GM23338 (cell line): Measurements from ENCODE around the gene SLC30A1. TPM values are rescaled to one million over a fixed set of nuclear protein-coding genes. Genes with fewer than 3 reads are reported as not detected.
A peak's percentile ranks its signal among the peaks of the same experiment; 100 is the strongest.

Experiments used
- ATAC-seq: fragments of 200-7000 bp; cut with Tn5 transposase; 3 replicates; pipeline ENCODE4 v1.9.1; 2020
- DNase-seq: peaks from one replicate; pipeline ENCODE4 v3.0.0-alpha.2; 2015; ENCODE audit warnings: low spot score
- H2AFZ ChIP-seq: fragments of 200-600 bp; sonication (generic); 2 replicates; pipeline ENCODE4 v1.8.0; 2016; ENCODE audit warnings: antibody characterized with exemption, mild to moderate bottlenecking, moderate library complexity
- H3F3A ChIP-seq: fragments of 200-600 bp; sonication (generic); replicated peaks from 2 replicates; pipeline ENCODE4 v1.8.0; 2017; ENCODE audit warnings: antibody characterized with exemption, mixed run types, low read depth
- H3K27ac ChIP-seq: fragments of 200-600 bp; sonication (generic); 2 replicates; pipeline ENCODE4 v1.6.1; 2016; ENCODE audit warnings: low read depth
- H3K27me3 ChIP-seq: fragments of 200-600 bp; sonication (generic); 2 replicates; pipeline ENCODE4 v1.8.0; 2016; ENCODE audit warnings: mild to moderate bottlenecking, mixed run types, moderate library complexity; ENCODE audit not compliant: insufficient read depth
- H3K36me3 ChIP-seq: fragments of 200-600 bp; sonication (generic); 2 replicates; pipeline ENCODE4 v1.8.0; 2016; ENCODE audit warnings: mild to moderate bottlenecking; ENCODE audit not compliant: insufficient read depth
- H3K4me1 ChIP-seq: fragments of 200-600 bp; sonication (generic); 2 replicates; pipeline ENCODE4 v1.8.0; 2016; ENCODE audit warnings: mild to moderate bottlenecking, moderate library complexity; ENCODE audit not compliant: insufficient read depth
- H3K4me2 ChIP-seq: fragments of 200-600 bp; sonication (generic); 2 replicates; pipeline ENCODE4 v1.7.1; 2017; ENCODE audit warnings: mixed run types
- H3K4me3 ChIP-seq: fragments of 200-600 bp; sonication (generic); 2 replicates; pipeline ENCODE4 v1.6.1; 2016; ENCODE audit warnings: mixed run types
- H3K79me2 ChIP-seq: fragments of 200-600 bp; sonication (generic); replicated peaks from 2 replicates; pipeline ENCODE4 v1.8.0; 2017; ENCODE audit warnings: mild to moderate bottlenecking; ENCODE audit not compliant: insufficient read depth
- H3K9me2 ChIP-seq: fragments of 200-600 bp; sonication (generic); 2 replicates; pipeline ENCODE4 v1.8.0; 2017; ENCODE audit not compliant: insufficient read depth
- H4K20me1 ChIP-seq: fragments of 200-600 bp; sonication (generic); replicated peaks from 2 replicates; pipeline ENCODE4 v1.8.0; 2017; ENCODE audit warnings: mild to moderate bottlenecking; ENCODE audit not compliant: insufficient read depth
- H3K27ac Mint-ChIP-seq: 2 replicates; pipeline ENCODE4 v1.8.0; 2020; ENCODE audit warnings: inconsistent platforms, mild to moderate bottlenecking, moderate library complexity, mixed read lengths
- H3K27me3 Mint-ChIP-seq: 3 replicates; pipeline ENCODE4 v1.8.0; 2022; ENCODE audit warnings: low read depth, mild to moderate bottlenecking, moderate library complexity, mixed read lengths, inconsistent platforms; ENCODE audit not compliant: insufficient read depth, poor library complexity
- H3K36me3 Mint-ChIP-seq: 3 replicates; pipeline ENCODE4 v1.8.0; 2021; ENCODE audit warnings: low read depth, mild to moderate bottlenecking, inconsistent platforms, moderate library complexity, mixed read lengths
- H3K4me1 Mint-ChIP-seq: 3 replicates; pipeline ENCODE4 v1.8.0; 2020; ENCODE audit warnings: mild to moderate bottlenecking, inconsistent platforms, mixed read lengths
- H3K4me3 Mint-ChIP-seq: 3 replicates; pipeline ENCODE4 v1.8.0; 2021; ENCODE audit warnings: moderate library complexity, mild to moderate bottlenecking, inconsistent platforms, mixed read lengths
- H3K9me3 Mint-ChIP-seq: 3 replicates; pipeline ENCODE4 v1.8.0; 2020; ENCODE audit warnings: moderate library complexity, mild to moderate bottlenecking, inconsistent platforms, mixed read lengths
- CREB1 ChIP-seq: fragments of 250-450 bp; sonication (Bioruptor Pico); IDR thresholded peaks from 2 replicates; pipeline ENCODE4 v1.5.0; 2020; ENCODE audit warnings: low read depth, mild to moderate bottlenecking, moderate library complexity
- EZH2 ChIP-seq: fragments of 200-600 bp; sonication (generic); IDR thresholded peaks from one replicate; pipeline ENCODE4 v1.8.0; 2017; ENCODE audit warnings: antibody characterized with exemption, mild to moderate bottlenecking, low read depth; ENCODE audit not compliant: unreplicated experiment
- EZH2phosphoT487 ChIP-seq: fragments of 200-600 bp; sonication (generic); IDR thresholded peaks from one replicate; pipeline ENCODE4 v1.8.1; 2018; ENCODE audit warnings: antibody characterized with exemption; ENCODE audit not compliant: unreplicated experiment
- JUNB ChIP-seq: IDR thresholded peaks from one replicate; pipeline ENCODE4 v1.6.1; 2016; ENCODE audit warnings: antibody characterized with exemption; ENCODE audit not compliant: unreplicated experiment
- NANOG ChIP-seq: IDR thresholded peaks from 2 replicates; pipeline ENCODE4 v1.6.1; 2016; ENCODE audit warnings: antibody characterized with exemption, borderline replicate concordance
- POLR2AphosphoS5 ChIP-seq: IDR thresholded peaks from 2 replicates; pipeline ENCODE4 v1.6.1; 2016; ENCODE audit warnings: antibody characterized with exemption, low read depth
- REST ChIP-seq: IDR thresholded peaks from one replicate; pipeline ENCODE4 v1.6.1; 2018; ENCODE audit warnings: antibody characterized with exemption; ENCODE audit not compliant: unreplicated experiment
- STAT1 ChIP-seq: IDR thresholded peaks from one replicate; pipeline ENCODE4 v1.6.1; 2016; ENCODE audit warnings: antibody characterized with exemption; ENCODE audit not compliant: unreplicated experiment
- ZNF114 ChIP-seq: fragments of 250-450 bp; sonication (Bioruptor Pico); IDR thresholded peaks from 2 replicates; pipeline ENCODE4 v1.5.0; 2020; ENCODE audit warnings: mild to moderate bottlenecking, moderate library complexity
- ZNF331 ChIP-seq: fragments of 250-450 bp; sonication (Bioruptor Pico); IDR thresholded peaks from 2 replicates; pipeline ENCODE4 v1.5.0; 2020; ENCODE audit warnings: low read depth, mild to moderate bottlenecking, moderate library complexity
- polyA plus RNA-seq: library from polyadenylated mRNA; unstranded; fragments of >200 nt; fragmentation: Nextera tagmentation; extraction: Ambion mirVana; gene quantifications from 2 replicates; pipeline ENCODE4 v1.2.1, GENCODE V29; 2016
- total RNA-seq: library from RNA; depleted of rRNA; stranded (reverse); fragments of >200 nt; shearing (Covaris generic); gene quantifications from 2 replicates; pipeline ENCODE4 v1.2.3, GENCODE V29; 2014
- TF ChIP-seq, protein P1 (sequence below): IDR thresholded peaks from 2 replicates; pipeline ENCODE4 v1.6.1; 2016; ENCODE audit warnings: antibody characterized with exemption
- TF ChIP-seq, protein P2 (sequence below): fragments of 250-450 bp; sonication (Bioruptor Pico); IDR thresholded peaks from 2 replicates; pipeline ENCODE4 v1.5.0; 2020; ENCODE audit warnings: mild to moderate bottlenecking, moderate library complexity
- TF ChIP-seq, protein P3 (sequence below), 2 experiments: fragments of 200-600 bp in 1 of 2; sonication (generic) in 1 of 2; conservative IDR thresholded peaks; 2 replicates each; pipeline versions ENCODE4 v1.5.1 to v1.6.1; 2016 to 2017; ENCODE audit warnings: antibody characterized with exemption in 2 of 2, low read depth in 2 of 2, mild to moderate bottlenecking in 2 of 2, moderate library complexity in 1 of 2

The SLC30A1 gene
- total and polyA plus RNA-seq, 2 experiments from 2014 or later = 3.3 to 17.7 TPM

GRCh38 chr1:211601982-211602670, 23.2 kb upstream of the SLC30A1 start:
- no peaks in the 10 kb centered on the region for H3K4me1 Mint-ChIP-seq
- Histone ChIP-seq H3K79me2 (no peaks in the 10 kb centered on the region), H3K4me3 (no peak overlapping the region), H3K4me1 (no peaks in the 10 kb centered on the region), H3K4me2 (no peak overlapping the region), H2AFZ (peak overlapping the region; percentile 26; the same call in 1 of the 2 replicates), H3K27me3 (no peaks in the 10 kb centered on the region), H3K36me3 (no peaks in the 10 kb centered on the region), H3K9me2 (no peaks in the 10 kb centered on the region), H3F3A (no peaks in the 10 kb centered on the region), H3K27ac (no peak overlapping the region), H4K20me1 (no peaks in the 10 kb centered on the region)
- TF ChIP-seq, protein P1, sequence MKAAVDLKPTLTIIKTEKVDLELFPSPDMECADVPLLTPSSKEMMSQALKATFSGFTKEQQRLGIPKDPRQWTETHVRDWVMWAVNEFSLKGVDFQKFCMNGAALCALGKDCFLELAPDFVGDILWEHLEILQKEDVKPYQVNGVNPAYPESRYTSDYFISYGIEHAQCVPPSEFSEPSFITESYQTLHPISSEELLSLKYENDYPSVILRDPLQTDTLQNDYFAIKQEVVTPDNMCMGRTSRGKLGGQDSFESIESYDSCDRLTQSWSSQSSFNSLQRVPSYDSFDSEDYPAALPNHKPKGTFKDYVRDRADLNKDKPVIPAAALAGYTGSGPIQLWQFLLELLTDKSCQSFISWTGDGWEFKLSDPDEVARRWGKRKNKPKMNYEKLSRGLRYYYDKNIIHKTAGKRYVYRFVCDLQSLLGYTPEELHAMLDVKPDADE = no peak
- no peak for TF ChIP-seq STAT1
- TF ChIP-seq JUNB = no peak
- TF ChIP-seq, protein P2, sequence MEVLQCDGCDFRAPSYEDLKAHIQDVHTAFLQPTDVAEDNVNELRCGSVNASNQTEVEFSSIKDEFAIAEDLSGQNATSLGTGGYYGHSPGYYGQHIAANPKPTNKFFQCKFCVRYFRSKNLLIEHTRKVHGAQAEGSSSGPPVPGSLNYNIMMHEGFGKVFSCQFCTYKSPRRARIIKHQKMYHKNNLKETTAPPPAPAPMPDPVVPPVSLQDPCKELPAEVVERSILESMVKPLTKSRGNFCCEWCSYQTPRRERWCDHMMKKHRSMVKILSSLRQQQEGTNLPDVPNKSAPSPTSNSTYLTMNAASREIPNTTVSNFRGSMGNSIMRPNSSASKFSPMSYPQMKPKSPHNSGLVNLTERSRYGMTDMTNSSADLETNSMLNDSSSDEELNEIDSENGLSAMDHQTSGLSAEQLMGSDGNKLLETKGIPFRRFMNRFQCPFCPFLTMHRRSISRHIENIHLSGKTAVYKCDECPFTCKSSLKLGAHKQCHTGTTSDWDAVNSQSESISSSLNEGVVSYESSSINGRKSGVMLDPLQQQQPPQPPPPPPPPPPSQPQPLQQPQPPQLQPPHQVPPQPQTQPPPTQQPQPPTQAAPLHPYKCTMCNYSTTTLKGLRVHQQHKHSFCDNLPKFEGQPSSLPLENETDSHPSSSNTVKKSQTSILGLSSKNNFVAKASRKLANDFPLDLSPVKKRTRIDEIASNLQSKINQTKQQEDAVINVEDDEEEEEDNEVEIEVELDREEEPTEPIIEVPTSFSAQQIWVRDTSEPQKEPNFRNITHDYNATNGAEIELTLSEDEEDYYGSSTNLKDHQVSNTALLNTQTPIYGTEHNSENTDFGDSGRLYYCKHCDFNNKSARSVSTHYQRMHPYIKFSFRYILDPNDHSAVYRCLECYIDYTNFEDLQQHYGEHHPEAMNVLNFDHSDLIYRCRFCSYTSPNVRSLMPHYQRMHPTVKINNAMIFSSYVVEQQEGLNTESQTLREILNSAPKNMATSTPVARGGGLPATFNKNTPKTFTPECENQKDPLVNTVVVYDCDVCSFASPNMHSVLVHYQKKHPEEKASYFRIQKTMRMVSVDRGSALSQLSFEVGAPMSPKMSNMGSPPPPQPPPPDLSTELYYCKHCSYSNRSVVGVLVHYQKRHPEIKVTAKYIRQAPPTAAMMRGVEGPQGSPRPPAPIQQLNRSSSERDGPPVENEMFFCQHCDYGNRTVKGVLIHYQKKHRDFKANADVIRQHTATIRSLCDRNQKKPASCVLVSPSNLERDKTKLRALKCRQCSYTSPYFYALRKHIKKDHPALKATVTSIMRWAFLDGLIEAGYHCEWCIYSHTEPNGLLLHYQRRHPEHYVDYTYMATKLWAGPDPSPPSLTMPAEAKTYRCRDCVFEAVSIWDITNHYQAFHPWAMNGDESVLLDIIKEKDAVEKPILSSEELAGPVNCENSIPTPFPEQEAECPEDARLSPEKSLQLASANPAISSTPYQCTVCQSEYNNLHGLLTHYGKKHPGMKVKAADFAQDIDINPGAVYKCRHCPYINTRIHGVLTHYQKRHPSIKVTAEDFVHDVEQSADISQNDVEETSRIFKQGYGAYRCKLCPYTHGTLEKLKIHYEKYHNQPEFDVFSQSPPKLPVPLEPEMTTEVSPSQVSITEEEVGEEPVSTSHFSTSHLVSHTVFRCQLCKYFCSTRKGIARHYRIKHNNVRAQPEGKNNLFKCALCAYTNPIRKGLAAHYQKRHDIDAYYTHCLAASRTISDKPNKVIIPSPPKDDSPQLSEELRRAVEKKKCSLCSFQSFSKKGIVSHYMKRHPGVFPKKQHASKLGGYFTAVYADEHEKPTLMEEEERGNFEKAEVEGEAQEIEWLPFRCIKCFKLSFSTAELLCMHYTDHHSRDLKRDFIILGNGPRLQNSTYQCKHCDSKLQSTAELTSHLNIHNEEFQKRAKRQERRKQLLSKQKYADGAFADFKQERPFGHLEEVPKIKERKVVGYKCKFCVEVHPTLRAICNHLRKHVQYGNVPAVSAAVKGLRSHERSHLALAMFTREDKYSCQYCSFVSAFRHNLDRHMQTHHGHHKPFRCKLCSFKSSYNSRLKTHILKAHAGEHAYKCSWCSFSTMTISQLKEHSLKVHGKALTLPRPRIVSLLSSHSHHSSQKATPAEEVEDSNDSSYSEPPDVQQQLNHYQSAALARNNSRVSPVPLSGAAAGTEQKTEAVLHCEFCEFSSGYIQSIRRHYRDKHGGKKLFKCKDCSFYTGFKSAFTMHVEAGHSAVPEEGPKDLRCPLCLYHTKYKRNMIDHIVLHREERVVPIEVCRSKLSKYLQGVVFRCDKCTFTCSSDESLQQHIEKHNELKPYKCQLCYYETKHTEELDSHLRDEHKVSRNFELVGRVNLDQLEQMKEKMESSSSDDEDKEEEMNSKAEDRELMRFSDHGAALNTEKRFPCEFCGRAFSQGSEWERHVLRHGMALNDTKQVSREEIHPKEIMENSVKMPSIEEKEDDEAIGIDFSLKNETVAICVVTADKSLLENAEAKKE (CRISPR knock-in tag) = no peak
- TF ChIP-seq ZNF331 (CRISPR knock-in tag) = no peak
- TF ChIP-seq EZH2 = no peak
- no peak for TF ChIP-seq REST
- TF ChIP-seq NANOG = no peak
- TF ChIP-seq, protein P3, sequence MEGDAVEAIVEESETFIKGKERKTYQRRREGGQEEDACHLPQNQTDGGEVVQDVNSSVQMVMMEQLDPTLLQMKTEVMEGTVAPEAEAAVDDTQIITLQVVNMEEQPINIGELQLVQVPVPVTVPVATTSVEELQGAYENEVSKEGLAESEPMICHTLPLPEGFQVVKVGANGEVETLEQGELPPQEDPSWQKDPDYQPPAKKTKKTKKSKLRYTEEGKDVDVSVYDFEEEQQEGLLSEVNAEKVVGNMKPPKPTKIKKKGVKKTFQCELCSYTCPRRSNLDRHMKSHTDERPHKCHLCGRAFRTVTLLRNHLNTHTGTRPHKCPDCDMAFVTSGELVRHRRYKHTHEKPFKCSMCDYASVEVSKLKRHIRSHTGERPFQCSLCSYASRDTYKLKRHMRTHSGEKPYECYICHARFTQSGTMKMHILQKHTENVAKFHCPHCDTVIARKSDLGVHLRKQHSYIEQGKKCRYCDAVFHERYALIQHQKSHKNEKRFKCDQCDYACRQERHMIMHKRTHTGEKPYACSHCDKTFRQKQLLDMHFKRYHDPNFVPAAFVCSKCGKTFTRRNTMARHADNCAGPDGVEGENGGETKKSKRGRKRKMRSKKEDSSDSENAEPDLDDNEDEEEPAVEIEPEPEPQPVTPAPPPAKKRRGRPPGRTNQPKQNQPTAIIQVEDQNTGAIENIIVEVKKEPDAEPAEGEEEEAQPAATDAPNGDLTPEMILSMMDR (conservative IDR thresholded peaks at IDR 0.05; ENCODE audit: low read depth in 2 of 2) = no peak
- no peak for TF ChIP-seq ZNF114
- no peak for TF ChIP-seq EZH2phosphoT487
- TF ChIP-seq POLR2AphosphoS5 = no peak
- TF ChIP-seq CREB1 (CRISPR knock-in tag) = no peak
- H3K27ac Mint-ChIP-seq = no peak overlapping the region
- H3K36me3 Mint-ChIP-seq = no peaks in the 10 kb centered on the region
- no peaks in the 10 kb centered on the region for H3K9me3 Mint-ChIP-seq
- ATAC-seq (no peak), DNase-seq (no peak)
- H3K27me3 Mint-ChIP-seq = peaks cover 5% of the 10 kb centered on the region
- H3K4me3 Mint-ChIP-seq = no peak overlapping the region
